Caki2 (cell line): ENCODE measurements around the gene CCDC102B. TPM values are rescaled to one million over a fixed set of nuclear protein-coding genes. Genes with fewer than 3 reads are reported as not detected.
"Not testable (repeated sequence)": the region's sequence is repeated elsewhere in the genome, so short reads cannot be mapped to it uniquely, and the experiment has no call there.

Experiments
- DNase-seq: peaks from one replicate; pipeline ENCODE4 v3.0.0-alpha.2; 2015; ENCODE audit warnings: low read depth
- in situ Hi-C: cut with HindIII; loops from 2 replicates; pipeline ENCODE4 v1.10.0; 2016; ENCODE audit warnings: low sequenced_read_pairs, low pct_unique_long_range_greater_than_20kb, mixed read lengths
- total RNA-seq: library from RNA; depleted of rRNA; stranded (reverse); fragments of >200 nt; shearing (Covaris generic); gene quantifications from 2 replicates; pipeline ENCODE4 v1.2.3, GENCODE V29; 2014; ENCODE audit warnings: low replicate concordance

Gene CCDC102B
- total RNA-seq, 1 experiment from 2014 or later = not detected

- DNase-seq, in situ Hi-C loops: not testable (repeated sequence)
Observed at GRCh38 chr18:68943861-68944260, 146.0 kb downstream of the CCDC102B start.

GRCh38 chr18:68944330-68944729, 146.4 kb downstream of the CCDC102B start:
- in situ Hi-C loops = no loop called here
- no peak for DNase-seq

- in situ Hi-C loops = no loop called here
- DNase-seq = no peak
Observed at GRCh38 chr18:68944826-68945225, 146.9 kb downstream of the CCDC102B start.

GRCh38 chr18:68948622-68949021, 150.7 kb downstream of the CCDC102B start:
- in situ Hi-C loops = no loop called here

GRCh38 chr18:68954738-68955137, 156.9 kb downstream of the CCDC102B start:
- no peak for DNase-seq
- in situ Hi-C loops = no loop called here

More at GRCh38 chr18:68948622-68949021, 150.7 kb downstream of the CCDC102B start:
- peak; percentile 1 for DNase-seq

GRCh38 chr18:68956650-68957049, 158.8 kb downstream of the CCDC102B start:
- DNase-seq = no peak
- in situ Hi-C loops = no loop called here

- no peak for DNase-seq
- in situ Hi-C loops = no loop called here
Observed at GRCh38 chr18:68960355-68960754, 162.5 kb downstream of the CCDC102B start.

GRCh38 chr18:68962623-68963022, 164.7 kb downstream of the CCDC102B start:
- no peak for DNase-seq
- in situ Hi-C loops = no loop called here

- DNase-seq = no peak
- in situ Hi-C loops = no loop called here
Observed at GRCh38 chr18:68965817-68966216, 167.9 kb downstream of the CCDC102B start.

- no peak for DNase-seq
- in situ Hi-C loops = no loop called here
Observed at GRCh38 chr18:68969027-68969426, 171.1 kb downstream of the CCDC102B start.

GRCh38 chr18:68972176-68972575, 174.3 kb downstream of the CCDC102B start:
- no peak for DNase-seq
- in situ Hi-C loops = no loop called here

- in situ Hi-C loops = no loop called here
- DNase-seq = no peak
Observed at GRCh38 chr18:68979737-68980136, 181.9 kb downstream of the CCDC102B start.

GRCh38 chr18:68983126-68983525, 185.2 kb downstream of the CCDC102B start:
- DNase-seq = no peak
- in situ Hi-C loops = no loop called here

GRCh38 chr18:68984342-68984741, 186.5 kb downstream of the CCDC102B start:
- in situ Hi-C loops = no loop called here
- no peak for DNase-seq

- in situ Hi-C loops = no loop called here
Observed at GRCh38 chr18:68985172-68985820, 187.4 kb downstream of the CCDC102B start.

GRCh38 chr18:68991286-68991685, 193.4 kb downstream of the CCDC102B start:
- in situ Hi-C loops = no loop called here
- no peak for DNase-seq

More at GRCh38 chr18:68985172-68985820, 187.4 kb downstream of the CCDC102B start:
- DNase-seq = no peak

GRCh38 chr18:68992719-68993482, 195.0 kb downstream of the CCDC102B start:
- no peak for DNase-seq
- in situ Hi-C loops = no loop called here

- no peak for DNase-seq
- in situ Hi-C loops = no loop called here
Observed at GRCh38 chr18:68995675-68996074, 197.8 kb downstream of the CCDC102B start.

GRCh38 chr18:68997845-68998244, 200.0 kb downstream of the CCDC102B start:
- in situ Hi-C loops = no loop called here

GRCh38 chr18:69000366-69000765, 202.5 kb downstream of the CCDC102B start:
- in situ Hi-C loops = no loop called here
- DNase-seq = no peak

More at GRCh38 chr18:68997845-68998244, 200.0 kb downstream of the CCDC102B start:
- no peak for DNase-seq
